Measurements from ENCODE around the gene PAGE2B.
"Not testable (repeated sequence)": the region's sequence is repeated elsewhere in the genome, so short reads cannot be mapped to it uniquely, and the experiment has no call there.

The PAGE2B gene

GRCh38 chrX:55074851-55075467 is at the start of gene PAGE2B:
TSS of gene PAGE2B (plus strand) at chrX:55075030. CDS start at chrX:55076042, 1,012 bp downstream.
- DNase-seq (ENCODE audit: low read depth) = no peak

GRCh38 chrX:55026143-55026542 is 48.7 kb upstream of the PAGE2B start:
- peak; percentile 11 for DNase-seq (ENCODE audit: low read depth)

GRCh38 chrX:55026840-55027239 is 48.0 kb upstream of the PAGE2B start:
- no peak for DNase-seq (ENCODE audit: low read depth)

- DNase-seq (ENCODE audit: low read depth) = no peak
Observed at GRCh38 chrX:55028040-55028439, 46.8 kb upstream of the PAGE2B start.

- no peak for DNase-seq (ENCODE audit: low read depth)
Observed at GRCh38 chrX:55028611-55029010, 46.2 kb upstream of the PAGE2B start.

- no peak for DNase-seq (ENCODE audit: low read depth)
Observed at GRCh38 chrX:55029291-55029690, 45.5 kb upstream of the PAGE2B start.

GRCh38 chrX:55030271-55031205 is 44.3 kb upstream of the PAGE2B start, which contains the start of gene ALAS2:
TSS of gene ALAS2 (minus strand) at chrX:55030977. CDS start at chrX:55026000, 4,977 bp downstream.
- no peak for DNase-seq (ENCODE audit: low read depth)

GRCh38 chrX:55033429-55033828 is 41.4 kb upstream of the PAGE2B start:
- no peak for DNase-seq (ENCODE audit: low read depth)

GRCh38 chrX:55039471-55039870 is 35.4 kb upstream of the PAGE2B start:
- DNase-seq (ENCODE audit: low read depth) = no peak

- DNase-seq (ENCODE audit: low read depth) = no peak
Observed at GRCh38 chrX:55041514-55041913, 33.3 kb upstream of the PAGE2B start.

GRCh38 chrX:55050599-55050998 is 24.2 kb upstream of the PAGE2B start:
- not testable (repeated sequence) for DNase-seq (ENCODE audit: low read depth)

- DNase-seq (ENCODE audit: low read depth) = no peak
Observed at GRCh38 chrX:55056820-55057674, 17.8 kb upstream of the PAGE2B start.

GRCh38 chrX:55057675-55058249 is 17.1 kb upstream of the PAGE2B start:
- DNase-seq (ENCODE audit: low read depth) = no peak

- not testable (repeated sequence) for DNase-seq (ENCODE audit: low read depth)
Observed at GRCh38 chrX:55067180-55067579, 7.7 kb upstream of the PAGE2B start.

GRCh38 chrX:55072286-55072685 is 2.5 kb upstream of the PAGE2B start:
- DNase-seq (ENCODE audit: low read depth) = no peak

- no peak for DNase-seq (ENCODE audit: low read depth)
Observed at GRCh38 chrX:55088795-55089489, 14.1 kb downstream of the PAGE2B start, which contains the start of gene PAGE2. TSS of gene PAGE2 (plus strand) at chrX:55089018. CDS start at chrX:55090021, 1,003 bp downstream.

- DNase-seq (ENCODE audit: low read depth) = no peak
Observed at GRCh38 chrX:55098691-55099090, 23.9 kb downstream of the PAGE2B start.

- DNase-seq (ENCODE audit: low read depth) = no peak
Observed at GRCh38 chrX:55099162-55099561, 24.3 kb downstream of the PAGE2B start.

- DNase-seq (ENCODE audit: low read depth) = no peak
Observed at GRCh38 chrX:55102754-55103153, 27.9 kb downstream of the PAGE2B start.

- no peak for DNase-seq (ENCODE audit: low read depth)
Observed at GRCh38 chrX:55107262-55107661, 32.4 kb downstream of the PAGE2B start.

- no peak for DNase-seq (ENCODE audit: low read depth)
Observed at GRCh38 chrX:55107911-55108310, 33.1 kb downstream of the PAGE2B start.
